ENCODE data around the gene FOXO6.

Gene FOXO6

GRCh38 chr1:41394369-41394744 lies 33.1 kb downstream of the FOXO6 start:
- Histone ChIP-seq H3K36me3 (replicated peaks; ENCODE audit: low read depth, low read length) (no peaks in the 10 kb centered on the region), H3K4me2 (ENCODE audit: low read length) (no peak overlapping the region), H3K4me3 (ENCODE audit: low read length) (no peak overlapping the region), H3K27ac (ENCODE audit: low read length) (no peak overlapping the region), H3K9ac (ENCODE audit: low read length) (no peak overlapping the region), H3K9me3 (ENCODE audit: insufficient read depth, low read length) (no peaks in the 10 kb centered on the region), H2AFZ (ENCODE audit: low read depth, low read length) (no peak overlapping the region), H3K4me1 (ENCODE audit: low read length) (no peaks in the 10 kb centered on the region), H3K27me3 (ENCODE audit: low read depth, low read length) (no peaks in the 10 kb centered on the region), H4K20me1 (ENCODE audit: insufficient read depth, low read length) (no peaks in the 10 kb centered on the region), H3K79me2 (ENCODE audit: low read length) (no peaks in the 10 kb centered on the region)
- TF ChIP-seq EZH2phosphoT487 (IDR thresholded peaks at IDR 0.05; ENCODE audit: low read depth): no peak
- TF ChIP-seq, protein P1, sequence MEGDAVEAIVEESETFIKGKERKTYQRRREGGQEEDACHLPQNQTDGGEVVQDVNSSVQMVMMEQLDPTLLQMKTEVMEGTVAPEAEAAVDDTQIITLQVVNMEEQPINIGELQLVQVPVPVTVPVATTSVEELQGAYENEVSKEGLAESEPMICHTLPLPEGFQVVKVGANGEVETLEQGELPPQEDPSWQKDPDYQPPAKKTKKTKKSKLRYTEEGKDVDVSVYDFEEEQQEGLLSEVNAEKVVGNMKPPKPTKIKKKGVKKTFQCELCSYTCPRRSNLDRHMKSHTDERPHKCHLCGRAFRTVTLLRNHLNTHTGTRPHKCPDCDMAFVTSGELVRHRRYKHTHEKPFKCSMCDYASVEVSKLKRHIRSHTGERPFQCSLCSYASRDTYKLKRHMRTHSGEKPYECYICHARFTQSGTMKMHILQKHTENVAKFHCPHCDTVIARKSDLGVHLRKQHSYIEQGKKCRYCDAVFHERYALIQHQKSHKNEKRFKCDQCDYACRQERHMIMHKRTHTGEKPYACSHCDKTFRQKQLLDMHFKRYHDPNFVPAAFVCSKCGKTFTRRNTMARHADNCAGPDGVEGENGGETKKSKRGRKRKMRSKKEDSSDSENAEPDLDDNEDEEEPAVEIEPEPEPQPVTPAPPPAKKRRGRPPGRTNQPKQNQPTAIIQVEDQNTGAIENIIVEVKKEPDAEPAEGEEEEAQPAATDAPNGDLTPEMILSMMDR (IDR thresholded peaks at IDR 0.05; ENCODE audit: low read depth, low read length): no peak

GRCh38 chr1:41394959-41395956 lies 34.0 kb downstream of the FOXO6 start:
- no peaks in the 10 kb centered on the region for H4K20me1 ChIP-seq (ENCODE audit: insufficient read depth, low read length)
- no peaks in the 10 kb centered on the region for H3K79me2 ChIP-seq (ENCODE audit: low read length)
- no peak overlapping the region for H3K27ac ChIP-seq (ENCODE audit: low read length)
- no peaks in the 10 kb centered on the region for H3K4me1 ChIP-seq (ENCODE audit: low read length)
- no peaks in the 10 kb centered on the region for H3K36me3 ChIP-seq (replicated peaks; ENCODE audit: low read depth, low read length)
- no peak overlapping the region for H3K4me3 ChIP-seq (ENCODE audit: low read length)
- no peaks in the 10 kb centered on the region for H3K9me3 ChIP-seq (ENCODE audit: insufficient read depth, low read length)
- TF ChIP-seq, protein P1 (IDR thresholded peaks at IDR 0.05; ENCODE audit: low read depth, low read length): no peak
- no peak for TF ChIP-seq EZH2phosphoT487 (IDR thresholded peaks at IDR 0.05; ENCODE audit: low read depth)
- no peak overlapping the region for H3K9ac ChIP-seq (ENCODE audit: low read length)
- no peaks in the 10 kb centered on the region for H3K27me3 ChIP-seq (ENCODE audit: low read depth, low read length)
- H2AFZ ChIP-seq (ENCODE audit: low read depth, low read length): no peak overlapping the region
- H3K4me2 ChIP-seq (ENCODE audit: low read length): no peak overlapping the region

DNA sequence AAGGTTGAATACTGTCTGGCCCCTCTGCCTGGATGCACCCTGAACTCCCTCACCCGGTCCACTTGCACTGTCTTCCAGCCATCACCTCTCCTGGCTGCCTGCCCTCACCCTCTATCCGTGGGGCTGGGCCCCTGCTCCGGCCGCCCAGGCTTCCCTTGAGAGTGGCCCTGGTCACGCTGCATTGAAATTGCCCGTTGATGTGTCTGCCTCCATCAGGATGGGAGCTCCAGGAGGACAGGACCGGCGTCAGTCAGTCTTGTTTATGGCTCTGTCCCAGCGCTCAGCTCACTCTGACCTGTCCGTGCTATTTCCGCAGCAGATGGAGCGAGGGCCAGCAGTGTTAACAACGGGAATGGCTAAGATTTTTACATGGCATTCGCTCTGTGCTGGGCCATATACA lies 34.9 kb downstream of the FOXO6 start:
- TF ChIP-seq, protein P1 (IDR thresholded peaks at IDR 0.05; ENCODE audit: low read depth, low read length): no peak
- TF ChIP-seq EZH2phosphoT487 (IDR thresholded peaks at IDR 0.05; ENCODE audit: low read depth): no peak
- Histone ChIP-seq H3K27ac (ENCODE audit: low read length) (no peak overlapping the region), H3K79me2 (ENCODE audit: low read length) (no peaks in the 10 kb centered on the region), H4K20me1 (ENCODE audit: insufficient read depth, low read length) (no peaks in the 10 kb centered on the region), H3K4me3 (ENCODE audit: low read length) (no peak overlapping the region), H3K27me3 (ENCODE audit: low read depth, low read length) (no peaks in the 10 kb centered on the region), H3K9ac (ENCODE audit: low read length) (no peak overlapping the region), H2AFZ (ENCODE audit: low read depth, low read length) (no peak overlapping the region), H3K4me1 (ENCODE audit: low read length) (no peaks in the 10 kb centered on the region), H3K9me3 (ENCODE audit: insufficient read depth, low read length) (no peaks in the 10 kb centered on the region), H3K36me3 (replicated peaks; ENCODE audit: low read depth, low read length) (no peaks in the 10 kb centered on the region), H3K4me2 (ENCODE audit: low read length) (no peak overlapping the region)

DNA sequence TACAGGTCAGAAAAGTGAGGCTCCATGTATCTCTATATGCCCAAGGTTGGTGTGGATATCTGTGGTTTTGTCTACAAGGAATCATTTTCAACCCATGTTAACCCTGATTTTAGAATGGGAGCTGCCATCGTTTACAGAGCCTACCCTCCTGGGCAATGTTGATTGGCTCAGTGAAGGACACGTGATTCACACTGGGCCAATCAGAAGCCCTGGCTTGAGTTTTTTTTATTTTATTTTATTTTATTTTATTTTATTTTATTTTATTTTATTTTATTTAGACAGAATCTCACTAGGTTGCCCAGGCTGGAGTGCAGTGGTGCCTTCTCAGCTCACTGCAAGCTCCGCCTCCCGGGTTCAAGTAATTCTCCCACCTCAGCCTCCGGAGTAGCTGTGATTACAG lies 35.8 kb downstream of the FOXO6 start:
- no peaks in the 10 kb centered on the region for H3K79me2 ChIP-seq (ENCODE audit: low read length)
- no peaks in the 10 kb centered on the region for H3K36me3 ChIP-seq (replicated peaks; ENCODE audit: low read depth, low read length)
- H3K27me3 ChIP-seq (ENCODE audit: low read depth, low read length): no peaks in the 10 kb centered on the region
- TF ChIP-seq, protein P1 (IDR thresholded peaks at IDR 0.05; ENCODE audit: low read depth, low read length): no peak
- TF ChIP-seq EZH2phosphoT487 (IDR thresholded peaks at IDR 0.05; ENCODE audit: low read depth): no peak
- H3K4me1 ChIP-seq (ENCODE audit: low read length): no peaks in the 10 kb centered on the region
- no peak overlapping the region for H2AFZ ChIP-seq (ENCODE audit: low read depth, low read length)
- H3K27ac ChIP-seq (ENCODE audit: low read length): no peak overlapping the region
- H3K4me2 ChIP-seq (ENCODE audit: low read length): no peak overlapping the region
- no peaks in the 10 kb centered on the region for H4K20me1 ChIP-seq (ENCODE audit: insufficient read depth, low read length)
- no peak overlapping the region for H3K4me3 ChIP-seq (ENCODE audit: low read length)
- no peak overlapping the region for H3K9ac ChIP-seq (ENCODE audit: low read length)
- H3K9me3 ChIP-seq (ENCODE audit: insufficient read depth, low read length): no peaks in the 10 kb centered on the region
